Measurements from ENCODE around the gene PLEKHA5. TPM values are rescaled to one million over a fixed set of nuclear protein-coding genes. Genes with fewer than 3 reads are reported as not detected.
A peak's percentile ranks its signal among the peaks of the same experiment; 100 is the strongest.

Gene PLEKHA5
- total RNA-seq, 8 experiments from 2014 or later, result 17.6 to 72.2 (median 27.1) TPM

DNA sequence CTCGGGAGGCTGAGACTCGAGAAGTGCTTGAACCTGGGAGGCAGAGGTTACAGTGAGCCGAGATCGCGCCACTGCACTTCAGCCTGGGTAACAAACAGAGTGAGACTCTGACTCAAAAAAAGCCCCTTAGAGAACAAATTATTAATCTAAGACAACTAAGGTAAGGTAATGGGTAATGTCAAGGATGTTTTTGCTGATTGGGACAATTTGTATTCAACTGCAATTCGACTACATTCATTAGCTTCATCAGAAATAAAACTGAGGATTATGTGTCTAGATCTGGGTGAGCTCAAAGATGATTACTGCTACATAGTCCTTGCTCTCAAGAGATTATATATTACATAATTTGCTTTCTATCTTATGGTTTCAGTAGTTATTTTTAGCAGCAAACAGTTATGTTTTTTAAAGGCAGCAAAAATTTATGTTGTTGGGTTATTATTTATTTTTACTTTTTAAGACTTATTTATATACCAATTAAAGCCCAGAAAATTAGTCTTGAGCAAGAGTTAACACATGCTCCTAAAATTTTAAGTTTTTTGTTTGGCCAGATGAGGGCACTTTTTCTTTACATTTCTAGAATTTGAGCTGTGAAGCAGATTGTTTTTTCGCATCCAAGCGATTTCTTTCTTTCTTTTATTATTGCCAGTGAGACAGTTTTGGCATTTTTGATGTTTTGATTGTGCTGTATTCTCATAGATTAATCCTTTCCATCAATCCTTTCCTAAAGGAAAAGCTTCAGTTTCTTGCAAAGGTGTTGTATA is 52.3 kb downstream of the PLEKHA5 start:
- Histone ChIP-seq H3K27ac (no peak overlapping the region), H3K4me3 (no peak overlapping the region), H3K4me1 (replicated peaks in 1 of 2) (peaks cover 7% of the 10 kb centered on the region in 2 donors)
- 47 to 100% (median 94%) methylated on average over 2 to 8 of the region's 8 CpGs; no CpG with 5 or more reads in 1 of the 10 experiments for WGBS, 10 experiments
- in situ Hi-C loops (cut with MboI; ENCODE audit: low pct_unique_long_range_greater_than_20kb in 2 of 9, low sequenced_read_pairs in 9 of 9, unreplicated experiment in 9 of 9), result loop anchor here in 3 of 9 experiments (25.0 kb wide), 3 partner anchors 745 to 945 kb away; partner anchors contain the start of gene PIK3C2G (in 2 of the 3)
- ATAC-seq (replicated peaks in 6 of 8), result no peak

DNA sequence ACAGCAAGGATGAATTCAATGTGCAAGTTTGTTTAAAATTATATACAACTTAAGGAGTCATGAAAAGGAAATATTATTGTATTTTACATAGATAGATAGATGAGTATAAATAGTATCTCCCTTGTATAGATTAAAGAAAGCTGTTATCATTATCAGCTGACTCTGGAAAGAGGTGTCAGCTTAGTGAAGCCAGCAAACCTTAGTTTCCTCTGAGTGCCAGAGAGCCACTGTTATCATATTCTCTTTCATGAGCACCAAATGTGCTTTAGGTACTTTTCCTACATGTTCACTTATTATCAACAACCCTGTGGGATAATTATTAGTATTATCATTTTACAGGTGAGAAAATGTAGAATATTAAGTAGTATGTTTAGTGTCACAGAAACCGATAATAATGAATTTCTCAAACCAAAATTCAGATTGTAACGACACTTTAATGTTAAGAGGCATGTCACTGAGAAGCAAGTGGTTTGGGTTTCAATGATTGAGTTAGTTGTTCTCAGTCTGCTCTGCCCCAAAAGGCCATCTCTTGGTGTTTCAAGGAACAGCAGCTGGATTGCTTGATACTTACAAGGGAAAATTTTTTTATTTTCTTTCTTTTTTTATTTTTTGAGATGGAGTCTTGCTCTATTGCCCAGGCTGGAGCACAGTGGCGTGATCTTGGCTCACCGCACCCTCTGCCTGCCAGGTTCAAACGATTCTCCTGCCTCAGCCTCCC is 53.7 kb downstream of the PLEKHA5 start:
- H3K4me1 ChIP-seq (replicated peaks in 1 of 2), result peaks cover 0 to 10% of the 10 kb centered on the region in 2 donors
- 0 to 100% (median 93%) methylated on average over 1 to 4 of the region's 5 CpGs; no CpG with 5 or more reads in 1 of the 10 experiments for WGBS, 10 experiments
- no peak overlapping the region for H3K27ac ChIP-seq
- ATAC-seq (replicated peaks in 6 of 8), result peak in 1 of 8 experiments; percentile 31
- in situ Hi-C loops (cut with MboI; ENCODE audit: low pct_unique_long_range_greater_than_20kb in 2 of 9, low sequenced_read_pairs in 9 of 9, unreplicated experiment in 9 of 9), result loop anchor here in 3 of 9 experiments (25.0 kb wide), 3 partner anchors 746 to 946 kb away; partner anchors contain the start of gene PIK3C2G (in 2 of the 3)
- no peak overlapping the region for H3K4me3 ChIP-seq

DNA sequence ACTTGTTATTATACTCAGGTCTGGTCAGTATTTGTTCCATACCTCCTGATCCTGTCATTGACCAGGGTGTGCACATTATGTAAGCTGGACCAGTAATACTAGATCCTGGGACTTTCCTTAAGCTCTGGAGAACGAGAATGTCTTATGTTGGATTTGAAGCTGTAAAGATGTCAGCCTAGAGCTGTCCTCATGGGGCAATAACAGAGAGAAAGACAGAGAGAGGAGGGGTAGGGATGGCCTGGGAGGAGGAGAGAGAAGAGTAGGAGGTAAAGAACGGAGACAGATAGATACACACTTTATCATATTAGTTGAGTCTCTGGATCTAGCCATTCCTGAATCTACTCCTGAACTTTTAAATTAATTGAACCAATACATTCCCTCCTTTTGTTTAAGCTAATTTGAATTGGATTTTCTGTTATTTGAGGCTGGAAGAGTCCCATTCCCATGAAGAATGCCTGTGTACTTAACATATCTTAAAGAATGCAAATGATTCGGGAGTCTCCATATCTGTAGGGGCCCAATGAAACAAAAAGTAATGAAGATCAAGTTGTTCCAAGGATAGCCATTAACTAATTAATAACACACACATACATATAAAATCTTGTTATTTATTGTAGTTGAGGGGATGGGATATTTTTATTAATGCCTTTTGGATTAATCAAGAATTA is 55.9 kb downstream of the PLEKHA5 start:
- H3K4me1 ChIP-seq (replicated peaks in 1 of 2), result peaks cover 0 to 4% of the 10 kb centered on the region in 2 donors
- no peak overlapping the region for H3K27ac ChIP-seq
- no peak overlapping the region for H3K4me3 ChIP-seq
- 38 to 100% (median 62%) methylated on average over 1 to 3 of the region's 3 CpGs; no CpG with 5 or more reads in 1 of the 10 experiments for WGBS, 10 experiments
- in situ Hi-C loops (cut with MboI; ENCODE audit: low pct_unique_long_range_greater_than_20kb in 2 of 9, low sequenced_read_pairs in 9 of 9, unreplicated experiment in 9 of 9), result loop anchor here in 3 of 9 experiments (25.0 kb wide), 3 partner anchors 748 to 948 kb away; partner anchors contain the start of gene PIK3C2G (in 2 of the 3)
- ATAC-seq (replicated peaks in 6 of 8), result no peak

DNA sequence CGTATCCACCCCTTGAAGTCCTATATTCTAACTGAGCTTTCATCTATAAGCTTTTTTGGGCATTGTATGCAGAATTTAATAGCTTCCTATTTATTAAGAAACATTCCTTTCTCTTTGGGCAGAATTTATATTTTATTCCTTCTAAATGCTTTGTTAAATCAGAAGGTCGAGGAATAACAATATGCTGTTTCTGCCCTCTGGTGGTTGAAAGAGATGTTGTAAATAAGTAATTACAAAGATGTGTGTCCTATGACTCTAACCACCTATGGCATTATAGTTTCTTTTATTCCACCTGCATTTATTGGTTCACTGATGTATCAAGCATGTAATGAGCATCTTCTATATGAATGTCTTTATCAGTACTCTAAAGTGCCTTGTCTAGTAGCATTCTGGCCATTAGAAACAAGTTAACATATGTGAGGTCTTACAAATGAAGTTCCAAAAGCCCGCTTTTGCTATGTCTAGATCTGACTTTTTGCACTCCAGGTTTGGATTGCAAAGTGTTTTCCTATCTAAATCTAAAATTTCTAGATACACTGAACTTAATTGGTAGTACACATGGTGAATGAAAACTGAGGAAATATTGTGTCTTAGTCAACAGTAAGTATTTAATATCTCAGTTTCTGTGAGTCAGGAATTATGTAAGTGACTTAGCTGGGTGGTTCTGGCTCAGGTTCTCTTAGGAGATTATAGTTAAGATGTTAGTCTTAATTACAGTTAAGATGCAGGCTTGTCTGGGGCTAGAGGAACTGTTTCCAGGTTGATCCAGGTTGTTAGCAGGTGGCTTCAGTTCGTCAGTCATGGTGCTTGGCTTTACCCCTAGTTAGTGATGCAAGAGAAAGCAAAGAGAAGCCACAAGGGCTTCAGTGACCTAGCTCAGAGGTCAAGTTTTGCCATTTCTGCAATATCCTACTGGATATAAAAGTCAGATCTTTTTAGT is 57.5 kb downstream of the PLEKHA5 start:
- in situ Hi-C loops (cut with MboI; ENCODE audit: low pct_unique_long_range_greater_than_20kb in 2 of 9, low sequenced_read_pairs in 9 of 9, unreplicated experiment in 9 of 9), result loop anchor here in 3 of 9 experiments (25.0 kb wide), 3 partner anchors 750 to 950 kb away; partner anchors contain the start of gene PIK3C2G (in 2 of the 3)
- peaks cover 0 to 3% of the 10 kb centered on the region in 2 donors for H3K4me1 ChIP-seq (replicated peaks in 1 of 2)
- H3K4me3 ChIP-seq, result no peak overlapping the region
- peak in 4 of 8 experiments; percentile 28 to 66 (median 54) for ATAC-seq (replicated peaks in 6 of 8)
- 10 to 100% (median 80%) methylated on average over 1 to 4 of the region's 4 CpGs; no CpG with 5 or more reads in 1 of the 10 experiments for WGBS, 10 experiments
- H3K27ac ChIP-seq, result no peak overlapping the region

DNA sequence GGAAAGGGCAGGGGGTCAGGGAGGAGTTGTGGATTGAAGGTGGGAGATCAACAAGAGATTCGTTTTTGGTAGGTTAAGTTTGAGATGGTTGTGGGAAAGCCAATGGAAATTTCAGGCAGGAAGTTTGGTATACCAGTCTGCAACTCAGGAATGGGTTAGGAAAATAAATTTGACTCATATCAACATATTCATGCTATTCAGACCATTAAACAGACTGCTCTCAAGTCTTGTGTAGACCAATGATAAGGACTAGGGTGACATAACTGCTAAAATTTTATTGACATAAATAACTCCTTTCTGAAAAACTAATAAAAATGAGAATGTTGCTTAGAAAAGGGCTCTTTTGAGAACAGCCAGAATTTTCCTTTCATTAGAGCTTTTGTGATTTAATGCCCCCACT is 60.0 kb downstream of the PLEKHA5 start:
- ATAC-seq (replicated peaks in 6 of 8), result peak in 2 of 8 experiments; percentile 47 to 71
- WGBS, 10 experiments, result 0 to 75% (median 20%) methylated on average over 1 of the region's 1 CpG; no CpG with 5 or more reads in 3 of the 10 experiments
- in situ Hi-C loops (cut with MboI; ENCODE audit: low pct_unique_long_range_greater_than_20kb in 2 of 9, low sequenced_read_pairs in 9 of 9, unreplicated experiment in 9 of 9), result loop anchor here in 3 of 9 experiments (25.0 kb wide), 3 partner anchors 752 to 952 kb away; partner anchors contain the start of gene PIK3C2G (in 2 of the 3)
- H3K4me1 ChIP-seq (replicated peaks in 1 of 2), result peaks cover 0 to 3% of the 10 kb centered on the region in 2 donors
- no peak overlapping the region for H3K27ac ChIP-seq
- H3K4me3 ChIP-seq, result no peak overlapping the region

DNA sequence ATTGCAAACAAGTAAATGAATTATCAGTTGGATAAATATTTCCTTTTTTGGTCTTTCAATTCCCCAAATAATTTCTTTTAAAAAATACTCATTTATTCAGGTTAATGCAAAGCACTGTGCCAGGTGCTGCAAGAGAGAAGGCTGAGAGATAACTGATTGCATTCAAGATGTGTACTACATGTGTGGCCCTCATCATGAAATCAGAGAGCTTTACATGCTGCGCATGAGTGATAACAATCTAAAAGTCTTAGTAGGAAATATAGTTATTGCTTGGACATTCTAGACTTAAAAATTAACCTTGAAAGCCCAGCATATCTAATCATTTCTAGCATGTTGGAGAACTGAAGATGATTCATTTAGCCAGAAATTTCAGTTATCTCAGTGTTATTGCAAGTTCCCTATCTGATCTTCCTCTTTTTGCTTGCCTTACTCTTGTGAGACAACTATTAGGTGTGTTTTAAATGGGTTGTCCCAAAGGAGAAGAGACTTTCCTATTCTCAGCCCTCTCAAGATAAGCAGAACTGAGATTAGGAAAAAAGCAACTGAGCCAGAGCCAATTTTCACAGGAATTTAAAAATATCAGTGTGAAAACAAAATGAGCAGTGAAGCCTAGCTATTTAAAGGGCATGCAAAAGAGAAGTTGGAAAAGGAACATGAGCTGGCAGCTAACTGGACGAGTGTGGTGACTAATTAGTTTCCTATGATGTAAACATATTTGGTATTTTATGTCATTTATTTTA is 60.9 kb downstream of the PLEKHA5 start:
- 31 to 100% (median 91%) methylated on average over 1 to 2 of the region's 2 CpGs for WGBS, 10 experiments
- Histone ChIP-seq H3K4me3 (no peak overlapping the region), H3K4me1 (replicated peaks in 1 of 2) (peaks cover 0 to 3% of the 10 kb centered on the region in 2 donors), H3K27ac (no peak overlapping the region)
- in situ Hi-C loops (cut with MboI; ENCODE audit: low pct_unique_long_range_greater_than_20kb in 2 of 9, low sequenced_read_pairs in 9 of 9, unreplicated experiment in 9 of 9), result loop anchor here in 3 of 9 experiments (25.0 kb wide), 3 partner anchors 753 to 953 kb away; partner anchors contain the start of gene PIK3C2G (in 2 of the 3)
- ATAC-seq (replicated peaks in 6 of 8), result no peak

DNA sequence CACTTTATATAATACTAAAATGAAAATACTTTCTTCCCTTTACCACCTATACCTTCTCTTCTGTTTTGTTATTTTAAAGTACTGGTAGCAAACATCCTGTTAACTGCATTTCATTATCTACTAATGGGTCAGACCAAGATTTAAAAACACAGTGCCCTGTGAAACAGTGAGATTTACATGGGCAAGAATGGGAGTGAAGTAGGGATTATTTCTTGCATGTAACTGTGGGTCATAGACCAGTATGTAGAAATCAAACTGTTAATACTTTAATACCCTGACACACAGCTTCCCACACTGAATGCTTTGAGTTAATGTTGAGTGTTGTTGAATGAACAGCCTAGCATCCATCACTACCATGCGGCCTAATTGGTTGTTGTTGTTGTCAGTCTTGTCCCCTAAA is 61.6 kb downstream of the PLEKHA5 start:
- 14 to 100% (median 79%) methylated on average over 1 of the region's 1 CpG; no CpG with 5 or more reads in 4 of the 10 experiments for WGBS, 10 experiments
- no peak for ATAC-seq (replicated peaks in 6 of 8)
- Histone ChIP-seq H3K4me3 (no peak overlapping the region), H3K27ac (no peak overlapping the region), H3K4me1 (replicated peaks in 1 of 2) (peaks cover 0 to 3% of the 10 kb centered on the region in 2 donors)
- in situ Hi-C loops (cut with MboI; ENCODE audit: low pct_unique_long_range_greater_than_20kb in 2 of 9, low sequenced_read_pairs in 9 of 9, unreplicated experiment in 9 of 9), result loop anchor here in 3 of 9 experiments (25.0 kb wide), 3 partner anchors 754 to 954 kb away; partner anchors contain the start of gene PIK3C2G (in 2 of the 3)

DNA sequence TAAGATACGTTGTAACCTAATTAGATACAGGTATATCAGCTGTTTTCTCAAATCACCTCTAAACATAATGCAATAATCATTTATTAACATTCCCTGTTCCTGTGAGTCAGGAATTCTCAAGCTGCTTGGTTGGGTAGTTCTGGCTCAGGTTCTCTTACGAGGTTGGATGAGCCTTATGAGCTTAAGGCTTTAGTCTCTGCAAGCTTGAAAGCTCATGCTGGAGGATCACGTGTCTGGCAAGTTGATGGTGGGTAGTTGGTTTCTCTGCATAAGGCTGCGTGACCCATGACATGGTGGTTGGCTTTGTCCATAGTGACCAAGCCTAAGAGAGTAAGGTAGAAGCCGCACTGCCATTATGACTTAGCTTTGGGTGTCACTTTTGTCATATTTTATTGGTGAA is 62.0 kb downstream of the PLEKHA5 start:
- in situ Hi-C loops (cut with MboI; ENCODE audit: low pct_unique_long_range_greater_than_20kb in 2 of 9, low sequenced_read_pairs in 9 of 9, unreplicated experiment in 9 of 9), result loop anchor here in 3 of 9 experiments (25.0 kb wide), 3 partner anchors 754 to 954 kb away; partner anchors contain the start of gene PIK3C2G (in 2 of the 3)
- 0 to 100% (median 97%) methylated on average over 1 to 5 of the region's 5 CpGs for WGBS, 10 experiments
- Histone ChIP-seq H3K4me3 (no peak overlapping the region), H3K27ac (no peak overlapping the region), H3K4me1 (replicated peaks in 1 of 2) (peaks cover 0 to 3% of the 10 kb centered on the region in 2 donors)
- ATAC-seq (replicated peaks in 6 of 8), result no peak

DNA sequence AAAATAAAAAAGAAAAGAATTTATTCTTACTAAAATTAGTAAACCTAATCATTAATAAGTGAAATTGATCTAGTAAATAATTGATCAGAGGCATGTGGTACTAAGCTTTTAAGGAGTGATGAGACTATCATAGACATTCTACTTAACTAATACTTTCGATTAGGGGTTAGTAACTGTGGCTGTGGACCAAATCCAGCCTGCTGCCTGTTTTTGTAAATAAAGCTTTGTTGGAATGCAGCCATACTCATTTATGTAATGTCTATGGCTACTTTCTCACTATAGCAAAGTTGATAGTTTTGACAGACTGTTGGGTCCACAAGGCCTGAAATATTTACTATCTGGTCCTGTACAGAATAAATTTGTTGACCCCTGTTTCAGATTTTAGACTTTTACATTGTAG is 63.2 kb downstream of the PLEKHA5 start:
- no peak overlapping the region for H3K27ac ChIP-seq
- no peak overlapping the region for H3K4me3 ChIP-seq
- in situ Hi-C loops (cut with MboI; ENCODE audit: low pct_unique_long_range_greater_than_20kb in 2 of 9, low sequenced_read_pairs in 9 of 9, unreplicated experiment in 9 of 9), result loop anchor here in 3 of 9 experiments (25.0 kb wide), 3 partner anchors 755 to 955 kb away; partner anchors contain the start of gene PIK3C2G (in 2 of the 3)
- ATAC-seq (replicated peaks in 6 of 8), result no peak
- H3K4me1 ChIP-seq (replicated peaks in 1 of 2), result no peaks in the 10 kb centered on the region
- 20 to 100% (median 100%) methylated on average over 1 of the region's 1 CpG; no CpG with 5 or more reads in 5 of the 10 experiments for WGBS, 10 experiments

DNA sequence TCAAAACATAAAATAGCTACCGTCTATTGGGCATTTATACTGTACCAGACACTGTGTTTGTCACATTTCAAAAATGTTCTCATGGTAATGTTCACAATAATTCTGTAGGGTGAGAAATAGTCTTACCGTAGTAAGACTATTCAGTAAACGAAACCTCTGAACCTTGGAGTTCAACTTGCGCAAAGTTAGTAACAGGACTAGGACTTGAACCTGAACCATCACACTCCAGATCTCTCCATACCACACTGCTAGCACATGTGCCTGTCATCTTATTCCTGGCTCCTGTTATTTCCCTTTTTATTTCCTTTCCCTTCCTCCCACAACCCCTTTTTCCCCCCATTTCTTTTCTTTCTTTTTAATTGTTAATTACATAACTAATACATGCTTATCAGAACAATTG is 65.4 kb downstream of the PLEKHA5 start:
- H3K4me3 ChIP-seq, result no peak overlapping the region
- H3K4me1 ChIP-seq (replicated peaks in 1 of 2), result no peaks in the 10 kb centered on the region
- in situ Hi-C loops (cut with MboI; ENCODE audit: low pct_unique_long_range_greater_than_20kb in 2 of 9, low sequenced_read_pairs in 9 of 9, unreplicated experiment in 9 of 9), result loop anchor here in 3 of 9 experiments (25.0 kb wide), 3 partner anchors 758 to 958 kb away; partner anchors contain the start of gene PIK3C2G (in 2 of the 3)
- ATAC-seq (replicated peaks in 6 of 8), result no peak
- WGBS, 10 experiments, result 83 to 100% (median 98%) methylated on average over 1 to 4 of the region's 4 CpGs
- H3K27ac ChIP-seq, result no peak overlapping the region
